ENCODE measurements around the gene SLC15A3.

Gene SLC15A3

GRCh38 chr11:60926500-60926899 is 25.5 kb downstream of the SLC15A3 start:
- Histone ChIP-seq H3K27ac (no peak overlapping the region), H3K4me1 (peaks cover 27 to 68% (median 53%) of the 10 kb centered on the region in 10 experiments), H3K4me2 (no peak overlapping the region), H3K27me3 (peaks cover 36 to 59% (median 49%) of the 10 kb centered on the region in 11 experiments), H3K4me3 (no peak overlapping the region), H3K9me3 (replicated peaks in 1 of 11) (no peaks in the 10 kb centered on the region), H3K9ac (no peak overlapping the region), H3K36me3 (peaks cover 18 to 30% (median 23%) of the 10 kb centered on the region in 11 experiments), H4K20me1 (peaks cover 8 to 65% (median 46%) of the 10 kb centered on the region in 11 experiments; a peak in 20 of 22 replicates)
- TF ChIP-seq Cebpa-rat (IDR thresholded peaks at IDR 0.05), result no peak

GRCh38 chr11:60925868-60926267 is 26.1 kb downstream of the SLC15A3 start:
- H3K4me1 ChIP-seq, result peaks cover 26 to 65% (median 52%) of the 10 kb centered on the region in 10 experiments; a peak in 19 of 20 replicates
- H3K9ac ChIP-seq, result peak overlapping the region in 2 of 11 experiments; percentile 74 to 76; a peak in 1 of 22 replicates
- H3K4me2 ChIP-seq, result peak overlapping the region; percentile 77 to 99 (median 95)
- no peak overlapping the region for H3K27ac ChIP-seq
- peak overlapping the region in 3 of 10 experiments; percentile 74 to 75 (median 74); a peak in 3 of 20 replicates for H3K4me3 ChIP-seq
- TF ChIP-seq Cebpa-rat (IDR thresholded peaks at IDR 0.05), result no peak
- H3K9me3 ChIP-seq (replicated peaks in 1 of 11), result no peaks in the 10 kb centered on the region
- peaks cover 8 to 71% (median 53%) of the 10 kb centered on the region in 11 experiments; a peak in 20 of 22 replicates for H4K20me1 ChIP-seq
- peaks cover 24 to 30% (median 29%) of the 10 kb centered on the region in 11 experiments for H3K36me3 ChIP-seq
- peaks cover 36 to 62% (median 49%) of the 10 kb centered on the region in 11 experiments for H3K27me3 ChIP-seq

GRCh38 chr11:60924906-60925853 is 26.8 kb downstream of the SLC15A3 start:
- Histone ChIP-seq H3K4me2 (peak overlapping the region; percentile 77 to 99 (median 95)), H4K20me1 (peaks cover 8 to 77% (median 60%) of the 10 kb centered on the region in 11 experiments; a peak in 20 of 22 replicates), H3K9ac (peak overlapping the region; percentile 63 to 79 (median 72)), H3K9me3 (replicated peaks in 1 of 11) (no peaks in the 10 kb centered on the region), H3K4me1 (peaks cover 31 to 65% (median 52%) of the 10 kb centered on the region in 10 experiments), H3K27me3 (peaks cover 36 to 62% (median 49%) of the 10 kb centered on the region in 11 experiments), H3K4me3 (peak overlapping the region; percentile 60 to 75 (median 70)), H3K27ac (peak overlapping the region in 6 of 11 experiments; percentile 31 to 58 (median 50); a peak in 8 of 22 replicates), H3K36me3 (peaks cover 31 to 37% (median 35%) of the 10 kb centered on the region in 11 experiments)
- TF ChIP-seq Cebpa-rat (IDR thresholded peaks at IDR 0.05), result no peak

GRCh38 chr11:60924110-60924905 is 27.7 kb downstream of the SLC15A3 start, which contains the start of gene TMEM132A:
Gene TMEM132A, plus strand, starts transcription at chr11:60924460. Its CDS starts 174 bp downstream, at chr11:60924634.
- Histone ChIP-seq H3K27me3 (peaks cover 36 to 62% (median 49%) of the 10 kb centered on the region in 11 experiments), H3K27ac (peak within 1 kb of the TSS in 8 of 11 experiments; percentile 22 to 58 (median 48); a peak in 12 of 22 replicates), H3K4me3 (peak within 1 kb of the TSS; percentile 60 to 75 (median 70)), H3K9ac (peak within 1 kb of the TSS; percentile 63 to 79 (median 72)), H3K9me3 (replicated peaks in 1 of 11) (no peaks in the 10 kb centered on the region), H3K36me3 (peaks cover 38 to 46% (median 43%) of the 10 kb centered on the region in 11 experiments), H4K20me1 (peaks cover 12 to 86% (median 68%) of the 10 kb centered on the region in 11 experiments; a peak in 20 of 22 replicates), H3K4me1 (peaks cover 40 to 67% (median 59%) of the 10 kb centered on the region in 10 experiments), H3K4me2 (peak within 1 kb of the TSS; percentile 77 to 99 (median 95))
- TF ChIP-seq Cebpa-rat (IDR thresholded peaks at IDR 0.05), result no peak

- peaks cover 46 to 73% (median 65%) of the 10 kb centered on the region in 10 experiments for H3K4me1 ChIP-seq
- peaks cover 17 to 91% (median 72%) of the 10 kb centered on the region in 11 experiments; a peak in 21 of 22 replicates for H4K20me1 ChIP-seq
- H3K9me3 ChIP-seq (replicated peaks in 1 of 11), result no peaks in the 10 kb centered on the region
- H3K4me3 ChIP-seq, result peak overlapping the region; percentile 60 to 75 (median 70); a peak in 18 of 20 replicates
- no peak overlapping the region for H3K27ac ChIP-seq
- peaks cover 38 to 51% (median 44%) of the 10 kb centered on the region in 11 experiments for H3K36me3 ChIP-seq
- H3K4me2 ChIP-seq, result peak overlapping the region; percentile 77 to 99 (median 95)
- TF ChIP-seq Cebpa-rat (IDR thresholded peaks at IDR 0.05), result no peak
- H3K9ac ChIP-seq, result peak overlapping the region in 10 of 11 experiments; percentile 63 to 79 (median 72); a peak in 17 of 22 replicates
- peaks cover 36 to 62% (median 49%) of the 10 kb centered on the region in 11 experiments for H3K27me3 ChIP-seq
Measured at GRCh38 chr11:60923800-60924109, 28.2 kb downstream of the SLC15A3 start.

- Histone ChIP-seq H4K20me1 (peaks cover 18 to 91% (median 76%) of the 10 kb centered on the region in 11 experiments; a peak in 21 of 22 replicates), H3K27me3 (peaks cover 36 to 62% (median 49%) of the 10 kb centered on the region in 11 experiments), H3K4me1 (peaks cover 50 to 74% (median 69%) of the 10 kb centered on the region in 10 experiments), H3K9me3 (replicated peaks in 1 of 11) (no peaks in the 10 kb centered on the region), H3K36me3 (peaks cover 38 to 56% (median 47%) of the 10 kb centered on the region in 11 experiments), H3K27ac (no peak overlapping the region), H3K4me2 (peak overlapping the region; percentile 77 to 99 (median 95); a peak in 21 of 22 replicates), H3K9ac (peak overlapping the region in 3 of 11 experiments; percentile 74 to 79 (median 78); a peak in 5 of 22 replicates), H3K4me3 (peak overlapping the region in 5 of 10 experiments; percentile 65 to 75 (median 74); a peak in 6 of 20 replicates)
- no peak for TF ChIP-seq Cebpa-rat (IDR thresholded peaks at IDR 0.05)
Measured at GRCh38 chr11:60923326-60923725, 28.6 kb downstream of the SLC15A3 start.

GRCh38 chr11:60922906-60923305 is 29.1 kb downstream of the SLC15A3 start:
- Histone ChIP-seq H3K9me3 (replicated peaks in 1 of 11) (no peaks in the 10 kb centered on the region), H3K4me2 (peak overlapping the region in 8 of 11 experiments; percentile 19 to 97 (median 92); a peak in 10 of 22 replicates), H3K4me1 (peaks cover 52 to 76% (median 71%) of the 10 kb centered on the region in 10 experiments), H3K4me3 (no peak overlapping the region), H3K36me3 (peaks cover 38 to 60% (median 51%) of the 10 kb centered on the region in 11 experiments), H4K20me1 (peaks cover 18 to 93% (median 80%) of the 10 kb centered on the region in 11 experiments; a peak in 21 of 22 replicates), H3K27me3 (peaks cover 36 to 62% (median 49%) of the 10 kb centered on the region in 11 experiments), H3K27ac (no peak overlapping the region), H3K9ac (0 out of 22 replicates have a peak overlapping the region, but pooled peaks of 2 of the 11 experiments have one; percentile 2 to 79)
- no peak for TF ChIP-seq Cebpa-rat (IDR thresholded peaks at IDR 0.05)

Measured in BLaER1 treated with 17β-estradiol and CSF1 and Interleukin-3, amounts not matched to agents 10 nM and 100 nM (cell line).